NCI-H1105 treated with DMSO at 0.1 percent for 48 hours (cell line): Measurements from ENCODE around the gene TMOD1.
A peak's percentile ranks its signal among the peaks of the same experiment; 100 is the strongest.
"Not testable (repeated sequence)": the region's sequence is repeated elsewhere in the genome, so short reads cannot be mapped to it uniquely, and the experiment has no call there.

ENCODE experiments used
- DNase-seq: peaks from one replicate; lab custom pipeline; 2025; lab: John Stamatoyannopoulos, UW

Gene TMOD1

GRCh38 chr9:97567894-97568202 lies 66.4 kb downstream of the TMOD1 start:
- no peak for DNase-seq

DNA sequence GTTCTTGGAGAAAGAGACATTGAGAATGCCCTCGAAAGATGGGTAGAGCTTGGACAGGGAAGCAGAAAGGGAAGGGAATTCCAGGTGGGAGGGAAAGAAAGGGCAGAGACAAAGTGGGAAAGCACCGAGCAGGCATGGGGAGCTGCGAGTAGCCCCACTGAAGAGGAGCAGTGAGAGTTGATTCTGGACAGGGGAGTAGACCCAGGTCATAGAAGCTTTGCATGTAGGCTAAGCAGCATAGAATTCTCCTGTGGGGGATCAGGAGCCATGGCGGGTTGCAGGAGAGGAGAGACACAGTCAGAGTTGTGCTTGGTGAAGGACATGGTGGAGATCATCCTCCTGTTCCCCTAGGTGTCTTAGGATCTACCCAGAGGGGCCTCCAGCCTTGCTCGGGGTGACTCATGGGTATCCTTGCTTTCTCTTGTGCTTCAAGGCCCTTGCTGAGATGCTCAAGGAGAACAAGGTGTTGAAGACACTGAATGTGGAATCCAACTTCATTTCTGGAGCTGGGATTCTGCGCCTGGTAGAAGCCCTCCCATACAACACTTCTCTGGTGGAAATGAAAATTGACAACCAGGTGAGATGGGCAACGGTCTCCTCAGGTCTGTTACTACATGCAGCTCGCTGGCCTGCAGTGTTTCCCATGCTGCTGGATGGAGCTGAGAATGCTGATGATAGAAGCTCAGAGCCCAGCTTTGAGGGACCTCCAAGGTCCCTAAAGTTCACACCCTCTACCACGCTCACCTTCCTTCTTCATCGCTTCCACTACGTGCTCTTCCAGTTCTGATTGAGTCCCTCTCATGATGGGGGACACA lies 67.2 kb downstream of the TMOD1 start:
- no peak for DNase-seq

DNA sequence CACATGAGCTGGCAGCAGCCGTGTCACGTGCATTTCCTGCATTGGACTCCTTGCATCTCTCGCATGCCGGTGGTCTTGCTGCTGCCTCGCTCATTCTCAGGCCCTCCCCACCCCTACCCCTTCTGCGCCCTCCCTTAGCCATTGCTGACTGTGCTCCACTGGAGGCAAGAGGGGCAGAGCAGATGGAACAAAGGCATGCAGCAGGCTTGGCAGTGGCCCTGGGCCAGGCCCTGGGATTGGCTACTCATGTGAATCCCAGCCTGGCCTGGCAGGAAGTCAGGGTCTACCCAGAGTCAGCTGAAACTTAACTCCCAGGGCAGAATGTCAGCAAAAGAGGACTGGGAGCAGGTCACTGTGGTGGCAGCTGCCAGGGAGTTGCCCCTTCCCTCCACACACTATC lies 69.4 kb downstream of the TMOD1 start:
- no peak for DNase-seq

- DNase-seq = no peak
Observed at GRCh38 chr9:97571664-97572063, 70.2 kb downstream of the TMOD1 start.

DNA sequence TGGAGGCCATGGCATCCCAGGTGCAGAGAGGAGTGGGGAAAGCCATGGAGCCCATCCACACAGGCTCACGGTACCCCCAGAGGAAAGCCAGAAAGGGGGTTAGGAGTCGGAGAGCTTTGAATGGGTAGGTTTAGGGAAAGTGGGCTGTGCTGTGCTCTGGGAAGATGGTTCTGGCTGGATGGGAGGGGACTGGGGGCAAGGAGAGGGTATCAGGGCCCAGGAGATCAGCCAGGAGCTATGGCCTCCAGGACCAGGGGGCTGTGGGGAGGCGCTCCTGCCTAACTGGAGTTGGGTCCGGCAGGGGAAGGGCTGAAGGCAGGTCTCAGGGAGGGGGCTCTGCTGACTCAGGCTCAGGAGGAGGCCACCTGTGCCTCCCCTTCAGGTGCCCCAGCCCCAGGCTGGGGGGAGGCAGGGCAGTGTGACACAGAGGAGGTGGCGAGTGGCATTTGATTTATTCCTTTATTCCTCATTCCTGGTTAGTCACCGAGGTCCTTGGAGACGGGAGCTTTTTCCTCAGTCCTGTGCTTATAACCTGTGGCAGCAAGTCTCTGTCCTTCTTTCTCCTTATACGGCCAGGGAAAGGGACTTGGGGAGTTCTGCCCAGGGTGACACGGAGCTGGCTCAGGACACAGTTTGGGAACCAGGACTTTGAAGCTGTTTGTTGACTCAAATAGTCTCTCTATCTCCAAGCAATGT lies 70.9 kb downstream of the TMOD1 start:
- no peak for DNase-seq

GRCh38 chr9:97572892-97573365 lies 71.5 kb downstream of the TMOD1 start:
- no peak for DNase-seq

DNA sequence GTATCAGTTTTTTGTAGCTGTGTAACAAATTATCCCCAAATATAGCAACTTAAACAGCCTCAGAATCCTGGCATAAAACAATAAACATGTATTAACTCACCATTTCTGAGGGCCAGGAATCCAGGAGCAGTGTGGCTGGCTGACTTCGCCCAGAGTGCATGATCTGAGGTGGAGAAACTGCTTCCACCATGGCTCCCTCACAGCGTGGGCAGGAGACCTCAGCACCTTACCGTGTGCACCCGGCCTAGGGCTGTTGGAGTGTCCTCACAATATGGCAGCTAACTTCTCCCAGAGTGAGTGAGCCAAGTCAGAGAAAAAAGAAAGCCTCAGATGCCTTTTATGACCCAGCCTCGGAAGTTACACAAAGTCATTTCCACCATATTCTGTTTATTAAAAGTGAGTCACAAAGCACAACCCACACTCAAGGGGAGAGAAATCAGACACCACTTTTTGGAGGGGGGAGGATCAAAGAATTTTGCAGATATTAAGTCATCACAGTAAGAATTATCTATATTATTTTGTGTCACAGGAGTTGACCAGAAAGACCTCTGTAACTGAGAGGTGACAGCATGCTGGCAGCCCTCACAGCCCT lies 72.1 kb downstream of the TMOD1 start:
- no peak for DNase-seq

GRCh38 chr9:97574101-97574571 lies 72.7 kb downstream of the TMOD1 start:
- DNase-seq = not testable (repeated sequence)

DNA sequence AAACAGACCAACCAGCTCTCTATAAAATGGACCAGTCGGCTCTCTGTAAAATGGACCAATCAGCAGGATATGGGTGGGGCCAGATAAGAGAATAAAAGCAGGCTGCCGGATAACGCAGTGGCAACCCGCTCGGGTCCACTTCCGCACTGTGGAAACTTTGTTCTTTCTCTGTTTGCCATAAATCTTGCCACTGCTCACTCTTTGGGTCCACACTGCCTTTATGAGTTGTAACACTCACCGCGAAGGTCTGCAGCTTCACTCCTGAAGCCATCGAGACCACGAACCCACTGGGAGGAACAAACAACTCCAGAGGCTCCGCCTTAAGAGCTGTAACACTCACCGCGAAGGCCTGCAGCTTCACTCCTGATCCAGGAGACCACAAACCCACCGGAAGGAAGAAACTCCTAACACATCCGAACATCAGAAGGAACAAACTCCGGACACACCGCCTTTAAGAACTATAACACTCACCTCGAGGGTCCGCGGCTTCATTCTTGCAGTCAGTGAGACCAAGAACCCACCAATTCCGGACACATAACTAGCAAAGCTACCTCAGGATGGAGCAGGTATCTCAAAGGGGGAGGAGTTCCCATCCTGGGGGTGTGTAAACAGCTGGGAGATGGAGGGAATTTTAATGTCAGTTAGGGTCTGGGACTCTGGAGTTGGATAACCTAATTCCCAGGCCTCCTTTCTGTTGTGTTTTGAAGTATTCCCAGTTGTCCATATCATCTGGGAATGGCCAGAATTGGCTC lies 73.6 kb downstream of the TMOD1 start:
- DNase-seq = not testable (repeated sequence)

- no peak for DNase-seq
Observed at GRCh38 chr9:97575673-97576200, 74.3 kb downstream of the TMOD1 start.

GRCh38 chr9:97577051-97577450 lies 75.6 kb downstream of the TMOD1 start:
- DNase-seq = no peak

DNA sequence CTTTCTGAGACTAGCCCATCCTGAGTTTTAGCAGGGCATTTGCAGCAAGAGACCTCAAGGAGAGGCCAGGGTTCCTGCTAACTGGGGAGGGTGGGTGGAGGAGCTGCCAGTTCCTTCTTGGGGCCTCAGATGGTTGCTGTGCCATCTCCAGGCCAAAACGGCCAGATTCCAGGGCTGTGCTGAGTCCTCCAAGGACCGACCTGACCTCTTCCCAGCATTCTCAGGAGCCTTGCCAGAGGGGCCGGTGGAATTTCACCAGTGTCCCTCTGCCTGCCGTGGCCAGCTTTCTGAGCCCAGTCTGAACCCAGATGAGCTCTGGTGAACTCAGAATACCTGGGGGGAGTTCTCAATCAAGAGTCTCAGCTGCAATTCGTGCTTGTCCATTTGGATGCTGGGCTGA lies 77.4 kb downstream of the TMOD1 start:
- DNase-seq = no peak

DNA sequence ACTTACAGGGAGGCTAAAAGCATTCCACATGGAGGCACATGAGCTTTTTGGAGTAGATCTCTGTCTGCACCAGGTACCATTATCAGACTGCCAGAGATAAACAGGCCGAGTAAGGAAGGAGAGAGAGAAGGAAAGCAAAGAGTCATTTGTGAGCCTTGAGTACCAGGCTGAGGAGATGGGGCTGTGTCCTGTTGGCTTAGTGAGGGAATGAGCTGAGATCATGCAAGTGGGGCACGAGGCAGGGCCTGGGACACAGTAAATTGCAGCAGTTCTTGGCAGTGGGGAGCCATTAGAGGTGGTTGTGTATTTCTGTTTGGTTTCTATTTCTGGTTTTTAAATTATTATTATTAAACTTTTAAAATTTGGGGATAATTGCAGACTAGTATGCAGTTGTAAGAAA lies 78.4 kb downstream of the TMOD1 start:
- no peak for DNase-seq

GRCh38 chr9:97581590-97581989 lies 80.1 kb downstream of the TMOD1 start:
- DNase-seq = not testable (repeated sequence)

GRCh38 chr9:97584778-97585177 lies 83.3 kb downstream of the TMOD1 start:
- not testable (repeated sequence) for DNase-seq

DNA sequence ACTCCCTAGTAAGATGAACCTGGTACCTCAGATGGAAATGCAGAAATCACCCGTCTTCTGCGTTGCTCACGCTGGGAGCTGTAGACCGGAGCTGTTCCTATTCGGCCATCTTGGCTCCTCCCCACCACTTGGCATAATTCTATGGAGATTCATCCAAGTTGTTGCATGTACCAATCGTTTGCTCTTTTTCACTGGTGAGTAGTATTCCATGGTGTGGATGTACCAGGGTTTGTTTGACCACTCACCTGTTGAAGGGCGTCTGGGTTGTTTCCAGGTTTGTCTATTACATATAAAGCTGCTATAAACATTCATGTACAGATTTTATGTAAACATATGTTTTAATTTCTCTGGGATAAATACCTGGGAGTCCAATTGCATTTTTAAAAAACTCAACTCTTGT lies 85.4 kb downstream of the TMOD1 start:
- not testable (repeated sequence) for DNase-seq

- DNase-seq = no peak
Observed at GRCh38 chr9:97591535-97591934, 90.1 kb downstream of the TMOD1 start.

DNA sequence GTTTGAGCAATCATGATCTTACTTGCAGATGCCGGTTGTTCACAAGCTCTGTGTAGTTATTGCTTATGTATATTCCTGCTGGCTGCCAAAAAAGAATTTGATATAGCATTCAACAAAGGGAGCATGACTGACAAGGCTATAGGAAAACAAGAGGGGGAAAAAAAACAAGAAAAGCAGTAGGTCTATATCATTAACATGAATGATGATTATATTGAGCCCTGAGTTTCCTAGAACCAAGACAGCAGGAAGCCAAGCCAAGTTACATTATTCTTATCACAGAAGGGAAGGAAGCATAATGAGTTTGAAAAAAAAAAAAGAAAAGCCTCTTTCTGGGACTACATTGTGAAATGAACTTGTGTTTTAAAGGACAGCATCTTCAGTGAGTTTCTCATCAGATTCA lies 90.7 kb downstream of the TMOD1 start:
- no peak for DNase-seq

- DNase-seq = no peak
Observed at GRCh38 chr9:97593960-97594359, 92.5 kb downstream of the TMOD1 start.

DNA sequence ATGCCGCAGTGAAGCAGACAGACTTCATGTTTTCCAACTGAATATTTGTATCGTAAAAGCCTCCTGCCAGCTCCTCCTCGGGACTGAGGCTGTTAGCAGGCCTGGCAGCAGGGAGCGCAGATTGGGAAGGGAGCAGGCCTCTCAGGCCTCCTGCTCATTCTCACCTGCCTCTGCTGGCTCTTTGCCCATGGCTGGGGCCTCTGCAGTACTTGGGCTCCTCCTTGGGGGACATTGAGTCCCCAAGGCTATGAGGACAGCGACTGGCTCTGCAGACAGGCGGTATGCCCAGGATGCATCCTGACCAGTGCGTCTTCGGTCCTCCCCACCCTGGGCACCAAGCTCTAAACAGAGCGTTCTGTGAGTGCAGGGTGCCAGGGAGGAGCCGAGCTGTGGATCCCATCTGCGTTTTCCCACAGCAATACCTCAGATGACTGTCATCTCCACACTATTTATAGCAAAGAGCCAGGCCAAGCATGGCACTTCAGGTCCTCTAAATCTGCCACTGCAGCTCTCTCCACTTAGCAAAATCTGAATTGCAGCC lies 93.0 kb downstream of the TMOD1 start:
- DNase-seq = peak; percentile 33

GRCh38 chr9:97596906-97597305 lies 95.4 kb downstream of the TMOD1 start:
- DNase-seq = no peak
